NCI-H1092 treated with DMSO at 0.1 percent for 48 hours (cell line): Measurements from ENCODE around the gene CTNNBL1.
A peak's percentile ranks its signal among the peaks of the same experiment; 100 is the strongest.

Experiments used
- DNase-seq: peaks from one replicate; lab custom pipeline; 2025; lab: John Stamatoyannopoulos, UW

Gene CTNNBL1

DNA sequence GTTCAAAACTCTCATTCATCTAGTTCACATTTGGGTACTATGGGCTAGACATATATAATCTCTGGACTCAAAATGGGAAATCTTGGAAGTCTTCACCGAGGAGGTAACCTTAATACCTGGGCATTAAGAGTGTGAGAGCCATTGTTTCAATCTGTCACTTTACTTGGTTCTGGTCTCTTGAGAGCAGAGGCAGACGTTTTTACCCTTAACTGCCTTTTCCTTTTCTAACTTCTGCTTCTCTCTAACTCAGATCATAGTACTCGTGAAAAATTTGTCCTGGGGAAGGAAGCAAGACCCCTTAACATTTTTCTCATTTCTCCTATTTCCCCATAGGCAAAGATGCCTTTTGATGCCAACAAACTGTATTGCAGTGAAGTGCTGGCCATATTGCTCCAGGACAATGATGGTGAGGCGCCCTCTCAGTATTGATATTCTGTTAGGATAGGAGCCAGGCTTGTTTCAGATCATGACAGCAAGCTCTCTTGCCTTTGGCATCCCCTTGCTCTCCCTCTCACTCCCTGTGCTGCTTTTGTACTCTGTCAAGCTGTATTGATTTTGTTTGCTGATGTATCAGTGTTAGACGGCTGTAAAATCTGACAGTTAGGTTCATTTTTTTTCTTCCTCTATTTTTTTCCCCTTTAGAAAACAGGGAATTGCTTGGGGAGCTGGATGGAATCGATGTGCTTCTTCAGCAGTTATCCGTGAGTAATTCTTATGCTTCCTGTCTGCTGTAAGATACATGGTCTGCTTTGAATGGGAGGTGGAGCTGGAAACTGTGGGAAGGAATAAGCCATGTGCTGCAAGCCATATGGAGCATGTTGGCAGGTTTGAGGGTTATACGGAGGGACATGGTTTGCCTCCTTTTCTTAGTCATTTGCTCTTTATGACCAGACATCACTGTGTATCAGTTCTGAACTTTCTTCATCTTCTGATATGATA, 83.5 kb downstream of the CTNNBL1 start:
- DNase-seq, result peak; percentile 45

DNA sequence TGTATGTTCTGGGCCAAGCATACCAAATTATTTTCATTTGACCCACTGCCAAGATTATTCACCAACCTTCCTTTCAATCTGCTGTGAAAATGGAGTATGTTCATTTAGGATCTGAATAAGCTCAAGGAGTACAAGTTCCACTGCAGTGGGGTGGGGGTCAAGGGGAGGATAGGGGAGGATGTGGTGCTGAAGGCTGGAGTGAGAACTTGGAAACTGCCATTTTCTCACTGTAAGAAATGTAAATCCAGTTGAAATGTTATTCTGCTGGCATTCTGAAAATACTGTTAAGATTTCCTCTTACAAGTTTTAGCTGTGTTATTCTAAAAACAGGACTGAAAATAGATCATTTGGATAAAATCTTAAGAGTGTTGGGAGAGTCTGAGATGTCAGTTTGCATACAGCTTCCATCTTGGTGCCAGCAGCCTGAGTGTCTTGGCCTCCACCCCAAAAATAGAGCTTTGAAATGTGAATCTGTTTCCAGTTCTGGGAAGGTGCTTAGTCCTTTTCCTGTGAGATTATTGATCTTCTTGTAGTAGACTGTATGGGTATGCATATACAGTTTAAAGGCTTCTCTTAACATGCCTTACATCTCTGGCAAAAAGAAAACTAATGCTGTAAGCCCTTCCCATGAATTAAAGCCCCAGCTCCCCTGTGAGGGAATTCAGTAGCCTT, 84.3 kb downstream of the CTNNBL1 start:
- no peak for DNase-seq

DNA sequence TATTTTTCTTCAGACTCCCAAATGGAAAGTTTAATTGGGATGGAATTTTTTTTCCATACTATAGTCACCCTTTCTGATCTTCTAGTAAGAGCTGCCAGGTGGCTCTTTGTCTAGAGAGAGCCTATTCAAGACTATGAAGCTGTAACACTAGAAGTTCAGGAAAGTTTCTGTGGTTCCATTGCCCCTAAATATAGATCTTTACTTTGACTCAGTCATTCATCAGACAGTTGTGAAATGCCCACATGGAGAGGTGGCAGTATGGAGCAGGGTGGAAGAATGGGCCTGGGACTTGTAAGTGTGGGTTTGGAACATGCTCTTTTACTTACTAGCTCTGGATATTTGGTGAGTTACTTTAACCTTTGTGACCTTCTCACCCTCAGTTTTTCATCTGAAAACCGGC, 87.8 kb downstream of the CTNNBL1 start:
- DNase-seq, result no peak

DNA sequence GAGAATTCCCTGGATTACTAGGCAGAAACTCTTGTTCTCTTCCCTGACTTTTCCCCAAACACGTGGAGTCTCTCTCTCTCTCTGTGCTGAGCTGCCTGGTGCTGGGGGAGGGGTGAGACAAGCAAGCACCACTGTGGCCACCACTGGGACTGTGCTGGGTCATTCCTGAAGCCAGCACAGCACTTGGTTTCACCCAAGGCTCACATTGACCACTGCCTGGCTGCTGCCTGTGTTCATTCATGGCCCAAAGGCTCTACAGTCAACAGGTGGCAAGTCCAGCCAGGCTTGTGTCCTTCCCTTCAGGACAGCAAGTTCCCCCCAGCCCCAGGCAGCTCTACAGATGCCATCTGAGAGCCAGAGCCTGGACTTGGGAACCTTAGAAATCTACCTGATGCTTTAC, 92.2 kb downstream of the CTNNBL1 start:
- DNase-seq, result no peak

DNA sequence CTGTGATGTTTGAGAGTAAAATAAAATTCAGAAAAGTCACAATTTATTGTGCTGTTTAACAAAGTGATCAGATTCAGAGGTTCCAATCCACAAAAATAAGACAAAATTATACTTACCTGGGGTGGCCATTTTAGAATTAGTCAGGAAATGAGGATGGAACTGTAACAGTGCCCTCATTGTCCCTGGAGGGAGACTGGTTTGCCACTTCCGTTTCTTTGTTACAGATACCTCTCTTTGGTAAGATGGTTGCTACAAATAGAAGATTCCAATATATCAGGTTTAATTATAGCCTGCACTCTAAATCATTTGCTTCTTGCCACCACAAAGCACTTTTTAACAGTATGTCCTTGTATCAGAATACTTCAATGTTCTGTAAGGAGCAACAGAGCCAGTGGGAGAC, 95.6 kb downstream of the CTNNBL1 start:
- no peak for DNase-seq

DNA sequence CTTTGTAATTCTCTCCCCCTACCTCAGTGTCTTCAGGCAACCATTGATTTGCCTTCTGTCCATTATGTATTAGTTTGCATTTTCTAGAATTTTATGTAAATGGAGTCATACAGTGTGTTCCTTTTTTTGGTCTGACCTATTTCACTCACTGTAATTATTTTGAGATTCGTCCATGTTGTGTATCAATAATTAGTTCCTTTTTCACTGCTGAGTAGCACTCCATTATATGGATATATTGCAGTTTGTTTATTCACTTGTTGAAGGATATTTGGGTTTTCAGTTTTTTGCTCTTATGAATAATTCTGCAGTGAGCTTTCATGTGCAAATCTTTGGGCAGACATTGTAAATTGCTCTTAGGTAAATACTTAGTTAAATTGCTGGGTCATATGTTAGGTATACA, 97.1 kb downstream of the CTNNBL1 start:
- no peak for DNase-seq

DNA sequence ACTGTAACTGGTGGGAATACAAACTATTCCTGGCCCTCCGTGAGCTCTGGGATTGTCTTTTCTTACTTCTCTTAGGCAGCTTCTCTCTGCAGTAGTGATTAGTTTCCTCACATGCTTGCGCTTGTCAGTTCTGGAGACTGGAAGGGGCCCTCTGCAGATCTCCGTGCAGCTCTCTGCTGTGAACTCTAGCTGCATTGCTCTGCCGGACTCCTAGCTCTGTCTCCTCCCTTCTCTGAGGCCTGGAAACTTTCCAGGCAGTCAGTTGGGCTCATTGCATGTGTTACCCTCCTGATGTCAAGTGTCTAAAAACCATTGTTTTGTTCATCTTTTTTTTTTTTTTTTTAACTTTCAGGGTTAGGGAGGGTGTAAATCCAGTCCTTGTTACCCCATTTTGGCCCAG, 102.3 kb downstream of the CTNNBL1 start:
- DNase-seq, result no peak

DNA sequence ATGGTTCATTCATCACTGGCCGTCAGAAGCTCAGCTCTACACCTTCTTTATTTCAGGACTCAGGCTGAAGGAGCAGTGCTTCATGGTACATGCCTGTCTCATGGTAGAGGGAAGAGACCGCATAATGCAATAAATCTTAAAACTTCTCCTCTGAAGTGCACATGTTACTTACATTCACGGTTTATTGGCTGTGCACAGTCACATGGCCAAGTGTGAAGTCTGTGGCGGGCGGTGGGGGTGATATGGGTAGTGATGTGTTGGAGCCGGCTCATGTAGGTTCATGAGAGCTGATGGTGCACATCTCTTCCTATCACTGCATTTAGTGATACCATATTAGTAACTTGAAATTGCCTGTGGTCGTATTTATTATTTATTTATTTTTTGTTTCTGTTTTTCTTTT, 102.9 kb downstream of the CTNNBL1 start:
- DNase-seq, result no peak

DNA sequence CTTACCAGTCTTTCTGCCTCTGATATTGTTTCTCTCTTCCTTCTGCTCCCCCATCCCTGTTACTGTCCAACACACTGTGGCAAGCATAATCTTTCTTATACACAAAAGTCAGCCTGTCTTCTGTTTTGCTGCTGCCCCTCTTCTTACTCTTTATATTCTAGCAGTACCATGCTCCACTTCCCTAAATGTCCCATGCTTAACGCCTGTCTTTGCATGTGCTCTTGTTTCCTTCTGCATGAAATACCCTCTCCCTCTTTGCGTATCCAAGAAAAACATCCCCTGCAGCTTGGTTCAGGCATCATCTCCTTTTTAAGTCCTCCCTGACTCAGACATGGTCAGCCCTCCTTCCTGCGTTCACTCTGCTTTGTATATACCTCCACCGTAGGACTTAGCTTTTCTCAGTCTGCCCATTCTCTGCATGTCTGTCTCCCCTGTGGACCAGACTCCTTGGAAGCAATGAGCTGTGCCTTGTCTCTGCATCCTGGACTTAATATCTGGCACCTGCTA, 103.9 kb downstream of the CTNNBL1 start:
- no peak for DNase-seq

DNA sequence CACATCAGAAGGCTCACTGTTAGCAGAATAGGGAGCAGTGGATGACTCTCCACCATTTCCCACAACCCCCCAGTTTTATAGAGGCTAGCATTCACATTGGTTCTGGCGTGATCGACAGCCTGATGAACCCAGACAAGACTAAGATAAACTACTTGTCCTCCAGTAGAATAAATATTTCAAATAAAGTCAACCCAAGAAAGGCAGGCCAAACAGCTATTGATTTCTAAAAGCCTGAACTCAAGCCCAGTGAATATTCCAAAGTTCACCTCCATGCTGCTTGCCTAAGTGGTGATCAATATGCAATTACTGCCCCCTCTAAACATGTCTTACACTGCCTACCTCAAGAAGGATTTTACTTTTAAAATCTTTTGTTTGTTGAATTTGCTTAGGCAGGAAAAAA, 104.5 kb downstream of the CTNNBL1 start:
- no peak for DNase-seq

DNA sequence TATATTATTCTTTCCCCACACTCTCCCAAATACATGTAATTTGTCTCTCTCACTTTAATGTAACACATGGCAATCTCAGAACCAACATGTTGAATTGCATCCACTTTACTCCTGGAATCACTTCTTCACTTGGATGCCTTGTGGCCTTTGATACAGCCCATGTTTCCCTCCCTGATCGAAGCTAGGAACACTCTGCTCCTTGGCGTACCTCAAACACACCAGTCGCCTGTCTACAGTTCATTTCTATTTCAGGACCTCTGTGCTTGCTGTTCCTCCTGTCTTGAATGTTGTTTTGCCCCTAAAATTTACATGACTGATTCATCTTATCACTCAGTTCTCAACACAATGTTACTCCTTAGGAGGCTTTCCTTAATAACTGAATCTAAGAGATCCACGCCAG, 106.8 kb downstream of the CTNNBL1 start:
- DNase-seq, result no peak

DNA sequence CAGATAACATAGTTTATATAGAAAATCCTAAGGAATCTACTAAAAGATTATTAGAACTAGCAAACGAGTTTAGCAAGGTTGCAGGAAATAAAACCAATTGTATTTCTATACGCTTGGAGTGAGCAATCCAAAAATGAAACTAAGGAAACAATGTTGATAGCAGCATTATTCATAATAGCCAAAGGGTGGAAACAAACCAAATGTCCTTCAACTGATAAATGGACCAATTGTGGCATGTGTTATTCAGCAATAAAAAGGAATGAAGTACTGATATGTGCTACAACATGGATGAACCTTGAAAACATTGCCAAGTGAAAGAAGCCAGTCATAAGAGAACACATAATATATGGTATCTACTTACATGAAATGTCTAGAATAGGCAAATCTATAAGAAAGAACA, 108.1 kb downstream of the CTNNBL1 start:
- DNase-seq, result no peak

DNA sequence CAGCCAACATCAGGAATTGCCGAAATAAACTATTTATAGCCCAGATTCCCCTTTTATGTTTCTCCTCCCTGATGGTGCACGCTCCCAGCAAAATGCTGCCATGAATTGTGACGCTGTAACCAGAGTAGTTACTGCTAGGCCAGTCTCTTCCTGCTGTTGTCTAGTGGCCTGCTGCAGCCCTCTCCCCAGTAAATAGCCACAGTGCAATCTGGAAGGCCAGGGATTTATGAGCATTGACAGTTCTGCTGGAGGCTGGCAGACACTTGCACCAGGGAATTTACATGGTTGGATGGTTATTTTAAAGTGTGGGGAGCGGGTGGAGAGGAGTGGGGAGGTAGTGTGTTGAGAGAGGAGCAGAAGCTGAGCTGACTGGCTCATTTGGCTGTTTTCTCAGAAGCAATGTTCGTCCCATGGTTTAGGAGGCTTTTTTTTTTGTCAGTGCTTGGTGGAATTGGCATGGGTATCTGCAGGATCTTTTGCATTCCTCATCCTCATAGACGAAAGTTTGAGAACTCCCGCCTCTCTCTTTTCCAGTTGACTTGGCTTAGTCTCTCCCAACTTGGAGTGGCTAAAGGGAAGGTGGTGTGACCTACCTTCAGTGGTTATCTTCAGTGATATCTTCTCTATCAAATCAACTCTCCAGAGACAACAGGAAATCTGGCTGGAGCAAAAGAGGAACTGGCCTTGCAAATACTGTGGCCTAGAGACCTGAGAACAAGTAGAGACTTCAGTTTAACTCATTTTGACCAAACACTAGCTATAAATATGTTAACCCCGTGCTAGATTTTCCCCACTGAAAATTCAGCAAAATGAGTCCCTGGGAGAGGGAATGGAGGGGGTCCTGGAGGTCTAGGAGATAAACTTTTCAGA, 109.8 kb downstream of the CTNNBL1 start:
- DNase-seq, result no peak

DNA sequence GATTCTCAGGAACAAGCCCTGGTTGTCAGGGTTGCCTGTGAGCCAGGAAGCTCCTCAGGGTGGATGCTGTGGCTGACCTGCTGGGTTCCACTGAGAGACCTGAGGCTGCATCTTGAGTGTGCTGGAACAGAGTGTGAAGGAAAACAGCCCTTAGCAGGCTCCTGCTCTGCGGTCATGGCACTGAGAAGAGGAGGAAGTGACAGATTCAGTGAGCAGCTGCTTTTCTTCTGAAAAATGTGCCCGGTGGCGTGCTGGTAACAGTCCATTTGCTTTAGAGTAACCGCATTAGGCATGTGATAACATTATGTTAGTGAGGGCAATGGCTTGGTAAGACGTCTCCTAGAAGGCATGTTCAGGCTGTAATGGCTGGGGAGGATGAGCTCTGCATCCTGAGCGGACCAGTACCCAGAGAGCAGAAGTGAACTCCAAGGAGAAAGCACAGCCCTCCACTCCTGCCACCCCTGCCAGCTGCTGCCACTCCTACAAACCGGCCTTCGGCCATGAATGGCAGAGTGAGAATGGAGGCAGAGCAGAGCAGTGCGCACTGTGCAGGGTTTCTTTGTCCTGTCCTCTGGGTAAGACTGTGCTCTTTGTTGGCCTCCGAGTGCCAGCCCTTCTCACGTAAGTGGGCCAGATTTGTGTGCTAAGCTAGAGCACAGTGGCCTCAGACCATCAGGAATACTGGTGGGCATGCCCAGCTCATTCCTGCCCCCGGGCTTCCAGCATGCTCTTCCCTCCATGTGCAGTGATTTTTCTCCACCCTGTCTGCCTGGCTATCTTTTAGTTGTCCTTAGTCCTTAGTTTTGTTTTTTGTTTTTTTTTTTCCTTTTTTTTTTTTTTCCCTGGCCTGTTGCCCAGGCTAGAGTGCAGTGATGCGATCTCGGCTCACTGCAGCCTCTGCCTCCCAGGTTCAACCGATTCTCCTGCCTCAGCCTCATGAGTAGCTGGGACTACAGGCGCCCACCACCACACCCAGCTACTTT, 111.0 kb downstream of the CTNNBL1 start:
- DNase-seq, result peak; percentile 9

DNA sequence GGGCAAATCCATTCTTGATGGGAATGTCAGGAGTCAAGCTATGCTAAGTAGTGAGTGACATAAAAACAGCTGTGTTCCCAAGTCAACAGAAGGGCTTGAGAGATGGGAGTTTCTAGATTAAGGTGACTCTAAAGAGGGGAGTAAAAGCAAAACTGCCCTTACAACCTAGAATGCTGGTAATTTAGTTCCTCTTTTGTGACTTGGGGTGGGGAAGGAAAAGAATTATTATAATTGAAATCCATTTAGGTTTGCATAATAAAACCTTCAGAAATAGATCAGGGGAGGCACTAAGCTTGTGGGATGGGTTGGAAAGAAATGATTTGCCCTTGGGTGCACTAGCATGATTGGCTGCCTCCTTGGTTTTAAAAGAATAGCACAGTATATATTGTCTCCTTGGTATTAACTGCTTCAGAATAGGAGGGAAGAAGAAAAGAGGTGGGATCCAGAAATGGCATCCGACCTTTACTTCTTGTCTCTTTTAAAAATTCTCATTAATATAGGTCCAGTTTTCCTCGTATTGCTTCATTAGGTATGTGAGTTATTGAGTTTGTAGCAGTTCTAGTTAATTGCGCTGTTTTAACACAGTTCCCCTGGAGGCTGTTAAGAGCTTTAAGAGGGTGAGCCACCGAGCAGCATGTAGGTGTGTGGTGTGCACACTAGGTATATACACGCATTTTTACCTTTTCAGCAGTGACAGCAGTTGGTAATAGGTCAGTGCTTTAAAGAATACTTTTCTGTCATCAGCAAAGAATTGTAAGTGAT, 113.8 kb downstream of the CTNNBL1 start:
- no peak for DNase-seq

DNA sequence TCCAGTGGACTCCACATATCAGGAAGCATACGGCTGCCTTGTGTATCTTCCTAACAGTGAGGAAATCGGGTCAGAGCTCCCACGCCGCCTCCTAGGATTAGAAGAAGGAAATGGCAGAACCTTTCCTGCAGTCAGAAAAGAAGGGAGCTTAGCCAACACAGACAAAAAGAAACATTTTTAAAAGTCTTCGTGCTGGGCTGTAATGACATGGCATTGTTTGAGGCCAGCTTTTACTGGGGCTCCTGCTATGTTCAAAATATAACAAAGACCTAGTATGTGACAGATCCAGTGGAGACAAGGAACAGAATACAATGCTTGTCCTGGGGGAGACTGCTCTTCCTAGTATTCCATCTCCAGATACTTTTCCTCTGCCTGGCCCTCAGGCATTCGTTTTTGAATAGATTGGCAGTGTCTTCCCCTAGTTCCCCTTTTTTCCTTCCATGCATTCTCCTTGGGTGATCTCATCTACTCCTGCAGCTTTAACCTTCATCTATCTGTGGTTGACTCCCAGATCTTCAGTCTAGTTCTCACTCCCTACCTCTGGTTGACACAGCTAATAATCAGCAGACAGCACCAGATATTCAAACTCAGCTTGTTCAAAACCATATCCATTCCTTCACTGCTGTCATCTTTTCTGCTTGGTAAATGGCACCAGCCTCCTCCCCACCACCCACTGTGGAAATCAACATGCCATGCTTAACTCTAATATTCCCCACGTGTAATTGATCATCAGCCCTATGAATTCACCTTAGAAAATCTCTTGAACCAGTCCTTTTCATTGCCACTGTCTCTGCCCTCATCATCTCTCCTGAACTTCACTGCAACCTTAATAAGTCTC, 114.6 kb downstream of the CTNNBL1 start:
- no peak for DNase-seq

DNA sequence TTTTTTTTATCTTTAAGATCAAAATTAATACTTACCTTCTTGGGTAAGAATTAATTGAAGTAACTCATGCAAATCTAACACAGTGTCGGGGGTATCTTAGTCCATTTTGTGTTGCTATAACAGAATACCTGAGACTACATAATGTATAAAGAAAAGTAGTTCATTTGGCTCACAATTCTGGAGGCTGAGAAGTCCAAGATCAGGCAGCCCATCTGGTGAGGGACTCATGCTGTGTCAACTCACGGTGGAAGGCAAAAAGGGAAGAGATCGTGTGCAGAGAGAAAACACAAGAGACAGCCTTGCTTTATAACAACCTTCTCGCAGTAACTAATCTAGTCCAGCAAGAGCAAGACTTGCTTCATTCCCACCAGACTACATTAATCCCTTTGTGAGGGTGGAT, 116.2 kb downstream of the CTNNBL1 start:
- no peak for DNase-seq

DNA sequence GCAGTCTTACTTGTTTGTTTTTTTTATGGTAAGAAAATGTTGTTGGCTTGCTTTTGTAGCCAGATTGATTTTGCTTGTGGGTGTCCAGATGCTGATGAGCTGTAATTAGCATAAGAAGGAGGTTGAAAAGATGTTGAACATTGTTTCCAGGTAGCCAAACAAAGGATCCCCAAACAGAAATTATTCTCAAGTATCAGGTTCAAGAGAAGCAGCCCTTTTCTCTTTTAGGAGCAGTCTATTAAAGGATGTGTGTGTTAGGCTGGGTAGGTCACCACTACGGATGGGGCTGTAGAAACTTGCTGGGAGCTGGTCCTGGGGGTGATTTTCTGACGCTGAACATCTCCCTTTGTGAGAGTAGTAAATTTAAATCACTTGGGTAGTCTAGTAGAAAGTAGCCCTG, 122.2 kb downstream of the CTNNBL1 start:
- DNase-seq, result peak; percentile 37

DNA sequence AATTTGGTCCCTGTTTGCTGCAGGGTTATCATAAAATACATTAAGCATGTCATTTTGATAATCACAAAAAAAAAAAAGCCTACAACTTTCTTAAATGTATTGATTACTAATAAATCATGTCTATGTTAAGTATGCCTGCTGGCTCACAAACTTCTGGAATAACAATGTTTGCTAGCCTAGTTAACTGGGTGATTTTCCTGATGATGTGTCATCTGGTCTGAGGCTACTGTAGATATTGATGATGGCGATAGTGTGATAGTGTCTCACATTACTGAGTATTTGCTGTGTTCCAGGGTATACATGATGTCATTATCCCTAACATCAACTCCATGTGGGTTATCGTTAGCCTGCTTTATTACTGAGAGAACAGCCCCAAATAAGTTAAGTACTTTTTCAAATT, 122.9 kb downstream of the CTNNBL1 start:
- no peak for DNase-seq
